Muscle of leg (tissue), 16 donors: ENCODE results near the gene PIK3C2G. TPM values are rescaled to one million over a fixed set of nuclear protein-coding genes. Genes with fewer than 3 reads are reported as not detected.

ENCODE experiments used
- DNase-seq: peaks from one replicate; pipeline ENCODE4 v3.0.0; 2013
- H3K27ac ChIP-seq: one replicate; pipeline ENCODE4 v1.5.1; 2013; ENCODE audit warnings: mild to moderate bottlenecking, low read length, control low read depth
- H3K27me3 ChIP-seq: one replicate; pipeline ENCODE4 v1.6.1; 2013; ENCODE audit warnings: low read length; ENCODE audit not compliant: control insufficient read depth, insufficient read depth
- H3K36me3 ChIP-seq: one replicate; pipeline ENCODE4 v1.6.1; 2013; ENCODE audit warnings: low read length; ENCODE audit not compliant: control insufficient read depth, insufficient read depth
- H3K4me1 ChIP-seq: one replicate; pipeline ENCODE4 v1.6.1; 2013; ENCODE audit warnings: low read length; ENCODE audit not compliant: control insufficient read depth, insufficient read depth
- H3K4me3 ChIP-seq: one replicate; pipeline ENCODE4 v1.5.1; 2013; ENCODE audit warnings: low read length, control low read depth
- H3K9me3 ChIP-seq: replicated peaks from 2 replicates; pipeline ENCODE4 v1.6.1; 2013; ENCODE audit warnings: low read depth, low read length; ENCODE audit not compliant: control insufficient read depth
- WGBS: methylation state at CpG from one replicate; pipeline ENCODE4 v1.1.5; 2013; ENCODE audit warnings: missing lambda C conversion rate; ENCODE audit not compliant: insufficient coverage; 5-methylcytosine and 5-hydroxymethylcytosine counted together
- long read RNA-seq, 11 donors: transcript quantifications; one replicate each; lab custom pipeline, GENCODE V29; 2026
- polyA plus RNA-seq, 8 donors: library from polyadenylated mRNA; unstranded; fragments of 120-200 nt; gene quantifications; one replicate each; pipeline versions ENCODE4 v1.2.1 to v1.2.3, GENCODE V29; 2013; ENCODE audit warnings: inconsistent platforms in 1 of 8, low replicate concordance in 1 of 8; ENCODE audit not compliant: insufficient read length in 8 of 8, insufficient read depth in 1 of 8
- total RNA-seq: library from RNA; stranded (reverse); fragments of 120-200 nt; gene quantifications from one replicate; pipeline ENCODE4 v1.2.4, GENCODE V29; 2013

PIK3C2G gene
- total RNA-seq (0.18 TPM), polyA plus RNA-seq (1 to 10 TPM in 1 of 8 donors, under 1 TPM in 7; 0.04 to 1.3 (median 0.27) TPM)
- long read RNA-seq, donor 1 = 0 reads
- long read RNA-seq, donor 2 = 0 reads
- long read RNA-seq, donor 3 = 0 reads
- long read RNA-seq, donor 4 = 0 reads
- long read RNA-seq, donor 5 = 0 reads
- long read RNA-seq, donor 6 = 0 reads
- long read RNA-seq, donor 7 = 0 reads
- long read RNA-seq, donor 8 = 0 reads
- long read RNA-seq, donor 9 = 0 reads
- long read RNA-seq, donor 10 = 0 reads
- long read RNA-seq, donor 11 = 0 reads

- no CpG with 5 or more reads among the region's 7 CpGs for WGBS
- no peak within 1 kb of the TSS for H3K27ac ChIP-seq
- H3K36me3 ChIP-seq = no peaks in the 10 kb centered on the region
- H3K4me3 ChIP-seq = no peak within 1 kb of the TSS
- H3K9me3 ChIP-seq = no peaks in the 10 kb centered on the region
- H3K27me3 ChIP-seq = no peaks in the 10 kb centered on the region
- DNase-seq = peak; percentile 47
- H3K4me1 ChIP-seq = no peaks in the 10 kb centered on the region
These were observed at the start of gene PIK3C2G for GRCh38 chr12:18261273-18261672. TSS of gene PIK3C2G (plus strand) at chr12:18261518. CDS start at chr12:18282082, 20,564 bp downstream.

- Histone ChIP-seq H3K27me3 (no peaks in the 10 kb centered on the region), H3K9me3 (no peaks in the 10 kb centered on the region), H3K36me3 (no peaks in the 10 kb centered on the region), H3K4me3 (no peak overlapping the region), H3K4me1 (no peaks in the 10 kb centered on the region), H3K27ac (no peak overlapping the region)
- DNase-seq = no peak
- 50% methylated on average over 1 of the region's 1 CpG for WGBS
These were observed 43.4 kb upstream of the PIK3C2G start for GRCh38 chr12:18217966-18218365.

GRCh38 chr12:18221726-18222125 lies 39.6 kb upstream of the PIK3C2G start:
- no peak overlapping the region for H3K4me3 ChIP-seq
- no peak overlapping the region for H3K27ac ChIP-seq
- DNase-seq = no peak
- H3K9me3 ChIP-seq = no peaks in the 10 kb centered on the region
- 58% methylated on average over 3 of the region's 4 CpGs for WGBS
- H3K36me3 ChIP-seq = no peaks in the 10 kb centered on the region
- H3K4me1 ChIP-seq = no peaks in the 10 kb centered on the region
- H3K27me3 ChIP-seq = no peaks in the 10 kb centered on the region

- no CpG with 5 or more reads among the region's 1 CpG for WGBS
- no peaks in the 10 kb centered on the region for H3K9me3 ChIP-seq
- H3K4me1 ChIP-seq = no peaks in the 10 kb centered on the region
- no peak overlapping the region for H3K27ac ChIP-seq
- no peak overlapping the region for H3K4me3 ChIP-seq
- H3K36me3 ChIP-seq = no peaks in the 10 kb centered on the region
- no peak for DNase-seq
- no peaks in the 10 kb centered on the region for H3K27me3 ChIP-seq
These were observed 38.6 kb upstream of the PIK3C2G start for GRCh38 chr12:18222699-18223098.

- Histone ChIP-seq H3K27me3 (no peaks in the 10 kb centered on the region), H3K4me3 (no peak overlapping the region), H3K36me3 (no peaks in the 10 kb centered on the region), H3K27ac (no peak overlapping the region), H3K9me3 (no peaks in the 10 kb centered on the region), H3K4me1 (no peaks in the 10 kb centered on the region)
- DNase-seq = peak; percentile 75
These were observed 36.6 kb upstream of the PIK3C2G start for GRCh38 chr12:18224745-18225144.

GRCh38 chr12:18239526-18239925 lies 21.8 kb upstream of the PIK3C2G start:
- H3K27ac ChIP-seq = no peak overlapping the region
- no peaks in the 10 kb centered on the region for H3K36me3 ChIP-seq
- H3K9me3 ChIP-seq = no peaks in the 10 kb centered on the region
- WGBS = no CpG with 5 or more reads among the region's 1 CpG
- H3K4me1 ChIP-seq = no peaks in the 10 kb centered on the region
- no peaks in the 10 kb centered on the region for H3K27me3 ChIP-seq
- no peak for DNase-seq
- no peak overlapping the region for H3K4me3 ChIP-seq

- H3K4me3 ChIP-seq = no peak overlapping the region
- H3K9me3 ChIP-seq = no peaks in the 10 kb centered on the region
- H3K36me3 ChIP-seq = no peaks in the 10 kb centered on the region
- no peaks in the 10 kb centered on the region for H3K27me3 ChIP-seq
- DNase-seq = no peak
- H3K27ac ChIP-seq = no peak overlapping the region
- H3K4me1 ChIP-seq = no peaks in the 10 kb centered on the region
- no CpG with 5 or more reads among the region's 7 CpGs for WGBS
These were observed 18.8 kb upstream of the PIK3C2G start for GRCh38 chr12:18242380-18243089.

- Histone ChIP-seq H3K27ac (no peak overlapping the region), H3K9me3 (no peaks in the 10 kb centered on the region), H3K4me1 (no peaks in the 10 kb centered on the region), H3K36me3 (no peaks in the 10 kb centered on the region), H3K27me3 (no peaks in the 10 kb centered on the region), H3K4me3 (no peak overlapping the region)
- DNase-seq = no peak
These were observed 18.1 kb upstream of the PIK3C2G start for GRCh38 chr12:18243238-18243637.

GRCh38 chr12:18246066-18246465 lies 15.3 kb upstream of the PIK3C2G start:
- Histone ChIP-seq H3K9me3 (no peaks in the 10 kb centered on the region), H3K4me3 (no peak overlapping the region), H3K27me3 (no peaks in the 10 kb centered on the region), H3K27ac (no peak overlapping the region), H3K36me3 (no peaks in the 10 kb centered on the region), H3K4me1 (no peaks in the 10 kb centered on the region)
- WGBS = no CpG with 5 or more reads among the region's 1 CpG
- no peak for DNase-seq

- Histone ChIP-seq H3K36me3 (no peaks in the 10 kb centered on the region), H3K27ac (no peak overlapping the region), H3K9me3 (no peaks in the 10 kb centered on the region), H3K27me3 (no peaks in the 10 kb centered on the region), H3K4me3 (no peak overlapping the region), H3K4me1 (no peaks in the 10 kb centered on the region)
- WGBS = no CpG with 5 or more reads among the region's 6 CpGs
- peak; percentile 91 for DNase-seq
These were observed 10.9 kb upstream of the PIK3C2G start for GRCh38 chr12:18250313-18250916.
